GM19468 (cell line): Measurements from ENCODE around the gene SPTBN4.
"Not testable (repeated sequence)": the region's sequence is repeated elsewhere in the genome, so short reads cannot be mapped to it uniquely, and the experiment has no call there.

ENCODE experiments used
- ATAC-seq: cut with Tn5 transposase; IDR thresholded peaks from one replicate; pipeline ENCODE4 v1.9.1; 2021; ENCODE audit warnings: mild to moderate bottlenecking, moderate library complexity, moderate number of reproducible peaks; ENCODE audit not compliant: unreplicated experiment; ENCODE audit errors: extremely low read depth

SPTBN4 gene

DNA sequence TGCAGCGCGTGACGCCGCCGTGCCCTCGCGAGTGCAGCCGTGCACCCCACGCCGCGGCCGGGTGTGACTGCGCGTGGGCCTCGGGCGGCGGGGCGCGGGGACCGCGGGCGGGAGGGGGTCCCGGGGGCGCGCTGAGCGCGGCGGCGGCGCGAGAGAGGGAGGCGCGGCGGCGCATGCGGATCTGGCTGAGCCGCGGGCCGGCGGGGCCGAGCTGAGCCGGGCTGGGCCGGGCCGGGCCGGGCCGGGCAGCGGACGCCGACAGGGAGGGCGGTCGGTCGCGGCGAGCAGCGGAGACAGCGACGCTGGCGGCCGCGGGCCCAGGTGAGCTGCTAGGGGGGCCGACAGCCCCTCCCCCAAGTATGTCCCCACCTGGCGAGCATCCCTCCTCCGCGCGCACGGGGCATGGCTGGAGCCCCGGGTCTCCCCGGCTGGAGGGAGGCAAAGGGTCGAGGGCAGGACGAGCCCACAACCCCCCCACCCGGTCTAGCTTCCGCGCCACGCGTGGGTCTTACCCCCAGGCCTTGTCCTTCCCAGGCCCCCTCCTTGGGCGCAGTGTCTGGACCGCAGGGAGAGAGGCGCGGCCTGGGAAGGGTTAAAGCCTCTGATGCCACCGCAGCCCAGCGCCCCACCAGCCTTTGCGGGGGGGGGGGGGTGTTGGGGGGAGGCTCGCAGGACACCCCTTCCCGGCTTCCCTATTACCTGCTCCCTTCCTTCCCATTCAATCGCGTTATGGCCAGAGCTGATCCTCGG, at the start of gene SPTBN4:
TSS of gene SPTBN4 (plus strand) at position 17 of the 750 bp plus-strand sequence. CDS start 5,621 bp downstream, outside the sequence.
- ATAC-seq: no peak

DNA sequence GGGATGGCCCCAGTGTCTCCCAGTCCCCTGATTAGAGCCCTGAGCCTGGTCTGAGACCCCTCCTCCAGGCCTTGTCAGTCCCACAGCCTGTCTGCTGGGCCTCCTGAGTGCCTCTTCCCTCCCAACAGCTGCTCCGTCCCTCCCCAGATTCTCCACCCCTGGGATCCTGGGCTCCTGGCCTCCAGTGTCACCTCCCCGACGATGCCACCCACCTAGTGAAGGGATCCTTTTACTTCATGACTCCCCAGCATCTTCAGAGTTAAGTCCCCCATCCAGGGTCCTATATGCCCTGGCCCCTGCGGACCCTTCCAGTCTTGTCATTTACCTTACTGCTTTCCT, 49.2 kb upstream of the SPTBN4 start:
- no peak for ATAC-seq

DNA sequence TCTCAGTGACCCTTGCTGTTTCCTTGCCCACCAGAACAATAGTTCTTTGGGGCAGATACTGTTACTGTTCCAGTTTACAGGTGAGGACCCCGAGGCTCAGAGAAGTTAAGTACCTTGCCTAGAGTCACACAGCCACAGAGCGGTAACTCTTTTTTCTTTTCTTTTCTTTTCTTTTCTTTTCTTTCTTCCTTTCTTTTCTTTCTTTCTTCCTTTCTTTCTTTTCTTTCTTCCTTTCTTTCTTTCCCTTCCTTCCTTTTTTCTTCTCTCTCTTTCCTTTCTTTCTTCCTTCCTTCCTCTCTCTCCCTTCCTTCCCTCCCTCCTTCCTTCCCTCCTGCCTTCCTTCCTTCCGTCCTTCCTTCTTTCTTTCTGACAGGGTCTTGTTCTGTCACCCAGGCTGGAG, 48.8 kb upstream of the SPTBN4 start:
- ATAC-seq: no peak

DNA sequence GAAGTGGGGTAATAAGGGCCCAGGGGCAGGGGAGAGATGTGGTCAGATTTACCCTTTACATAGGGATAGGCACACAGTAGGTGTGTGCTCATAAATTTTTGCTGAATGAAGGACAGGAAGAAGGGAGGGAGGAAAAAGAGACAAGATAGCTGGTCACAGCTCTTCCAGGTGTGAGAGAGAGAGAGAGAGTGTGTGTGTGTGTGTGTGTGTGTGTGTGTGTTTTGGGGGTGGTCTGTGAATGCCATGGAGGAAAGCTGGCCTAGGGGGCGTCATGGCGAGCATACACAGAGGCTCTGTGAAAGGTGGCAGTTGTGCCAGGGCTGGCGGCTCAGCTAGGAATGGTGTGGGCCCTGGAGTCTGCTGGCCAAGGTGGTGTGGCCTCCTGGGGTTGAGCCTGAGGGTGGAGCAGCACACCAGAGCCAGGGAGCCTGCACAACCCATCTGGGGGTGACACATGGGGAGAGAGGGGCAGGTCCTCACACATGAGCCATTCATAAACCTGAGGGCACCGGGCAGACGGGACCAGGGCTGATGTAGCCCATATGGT, 47.7 kb upstream of the SPTBN4 start:
- ATAC-seq: no peak

DNA sequence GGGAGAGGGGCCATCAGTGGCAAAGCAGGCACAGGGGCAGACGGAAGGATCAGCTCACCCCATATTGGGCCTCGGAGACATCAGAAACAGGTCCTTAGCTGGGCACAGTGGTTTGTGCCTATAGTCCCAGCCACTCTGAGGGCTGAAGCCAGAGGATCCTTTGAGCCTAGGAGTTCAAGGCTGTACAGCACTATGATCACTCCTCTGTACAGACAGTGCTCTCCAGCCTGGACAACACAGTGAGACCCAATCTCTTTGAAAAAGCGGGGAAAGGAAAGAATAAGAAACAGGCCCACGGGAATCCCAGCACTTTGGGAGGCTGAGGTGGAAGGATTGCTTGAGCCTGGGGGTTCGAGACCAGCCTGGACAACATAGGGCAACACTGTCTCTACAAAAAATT, 47.0 kb upstream of the SPTBN4 start:
- ATAC-seq: no peak

DNA sequence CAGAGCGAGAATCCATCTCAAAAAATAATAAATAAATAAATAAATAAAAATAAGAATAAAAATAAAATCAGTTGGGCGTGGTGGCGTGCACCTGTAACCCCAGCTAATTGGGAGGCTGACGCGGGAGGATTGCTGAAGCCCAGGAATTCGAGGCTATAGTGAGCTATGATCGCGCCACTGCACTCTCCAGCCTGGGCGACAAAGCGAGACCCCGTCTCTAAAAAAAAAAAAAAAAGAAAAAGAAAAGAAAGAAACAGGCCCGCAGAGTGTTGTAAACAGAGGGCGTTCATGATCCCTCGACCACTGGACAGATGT, 46.4 kb upstream of the SPTBN4 start:
- ATAC-seq: no peak

DNA sequence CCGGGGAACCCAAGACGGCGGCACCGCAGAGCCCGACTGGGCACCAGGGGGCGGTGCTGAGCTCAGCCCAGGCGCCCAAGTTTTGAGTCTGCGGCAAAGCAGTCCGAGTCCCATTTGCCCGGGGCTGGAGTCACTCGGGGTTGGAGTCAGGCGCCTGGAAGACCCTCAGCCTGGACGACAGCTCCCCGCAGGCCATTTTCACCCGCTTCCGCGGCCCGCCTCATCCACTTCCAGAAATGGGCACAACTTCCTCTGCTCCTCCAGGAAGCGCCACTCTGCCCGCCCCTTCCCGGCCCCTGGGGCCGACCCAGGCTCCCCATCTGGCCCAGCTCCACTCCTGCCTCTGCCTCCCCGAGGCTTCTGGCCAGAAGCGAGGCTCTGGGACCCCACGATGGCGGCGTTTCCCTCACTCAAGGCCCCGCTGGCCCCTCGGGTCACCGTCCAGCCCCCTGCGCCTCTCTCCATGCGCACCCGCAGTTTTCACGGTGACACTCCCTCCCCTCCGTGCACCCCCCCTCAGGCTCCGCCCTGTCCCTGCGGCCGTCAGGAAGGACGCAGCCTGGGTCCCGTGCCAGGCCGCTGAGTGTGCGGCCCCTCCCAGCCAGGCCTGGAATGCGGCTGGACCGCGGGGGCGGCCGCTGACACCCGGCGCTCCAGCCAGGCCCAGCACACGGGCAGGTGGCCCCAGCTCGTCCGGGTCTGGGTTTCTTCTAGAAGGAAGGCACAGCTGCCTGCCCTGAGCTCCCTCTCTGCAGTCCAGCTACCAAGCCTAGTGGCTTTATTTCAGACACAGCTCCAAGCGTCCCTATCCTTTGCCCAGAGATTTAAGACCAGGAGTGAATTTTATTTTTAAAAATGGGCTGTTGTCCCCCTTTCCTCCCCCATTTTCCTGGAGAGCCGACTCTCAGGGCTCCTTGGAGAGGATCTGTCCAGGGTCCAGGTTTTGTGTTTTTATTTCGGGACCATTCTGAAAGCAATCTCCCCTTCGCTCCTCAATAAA, 45.7 kb upstream of the SPTBN4 start:
- no peak for ATAC-seq

DNA sequence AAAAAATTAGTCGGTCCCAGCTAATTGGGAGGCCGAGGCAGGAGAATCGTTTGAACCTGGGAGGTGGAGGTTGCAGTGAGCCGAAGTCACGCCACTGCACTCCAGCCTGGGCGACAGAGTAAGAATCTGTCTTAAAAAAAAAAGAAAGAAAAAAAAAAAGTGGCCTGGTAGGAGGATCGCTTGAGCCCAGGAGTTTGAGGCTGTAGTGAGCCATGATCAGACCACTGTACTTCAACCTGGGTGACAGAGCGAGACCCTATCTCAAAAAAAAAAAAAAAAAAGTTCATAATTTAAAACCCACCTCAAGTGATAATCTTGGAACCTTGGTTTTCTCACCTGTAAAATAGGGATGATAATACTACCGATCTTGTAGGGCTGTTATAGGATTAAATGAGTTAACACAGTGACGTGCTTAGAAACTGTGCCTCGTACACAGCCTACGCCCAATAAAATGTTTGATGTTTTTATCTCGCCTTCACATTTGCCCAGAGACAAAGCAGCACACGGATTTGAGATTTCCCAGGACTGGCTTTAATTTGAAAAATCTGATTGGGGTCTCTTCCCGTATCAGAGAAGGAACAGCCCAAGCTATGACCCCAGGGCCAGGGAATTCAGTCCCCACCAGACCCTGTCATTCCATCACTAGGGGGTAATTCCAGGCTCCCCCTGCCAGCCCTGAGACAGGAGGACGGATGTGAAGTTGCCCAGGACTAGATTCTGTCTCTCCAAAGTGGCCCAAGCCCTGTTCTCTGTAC, 44.6 kb upstream of the SPTBN4 start:
- no peak for ATAC-seq

DNA sequence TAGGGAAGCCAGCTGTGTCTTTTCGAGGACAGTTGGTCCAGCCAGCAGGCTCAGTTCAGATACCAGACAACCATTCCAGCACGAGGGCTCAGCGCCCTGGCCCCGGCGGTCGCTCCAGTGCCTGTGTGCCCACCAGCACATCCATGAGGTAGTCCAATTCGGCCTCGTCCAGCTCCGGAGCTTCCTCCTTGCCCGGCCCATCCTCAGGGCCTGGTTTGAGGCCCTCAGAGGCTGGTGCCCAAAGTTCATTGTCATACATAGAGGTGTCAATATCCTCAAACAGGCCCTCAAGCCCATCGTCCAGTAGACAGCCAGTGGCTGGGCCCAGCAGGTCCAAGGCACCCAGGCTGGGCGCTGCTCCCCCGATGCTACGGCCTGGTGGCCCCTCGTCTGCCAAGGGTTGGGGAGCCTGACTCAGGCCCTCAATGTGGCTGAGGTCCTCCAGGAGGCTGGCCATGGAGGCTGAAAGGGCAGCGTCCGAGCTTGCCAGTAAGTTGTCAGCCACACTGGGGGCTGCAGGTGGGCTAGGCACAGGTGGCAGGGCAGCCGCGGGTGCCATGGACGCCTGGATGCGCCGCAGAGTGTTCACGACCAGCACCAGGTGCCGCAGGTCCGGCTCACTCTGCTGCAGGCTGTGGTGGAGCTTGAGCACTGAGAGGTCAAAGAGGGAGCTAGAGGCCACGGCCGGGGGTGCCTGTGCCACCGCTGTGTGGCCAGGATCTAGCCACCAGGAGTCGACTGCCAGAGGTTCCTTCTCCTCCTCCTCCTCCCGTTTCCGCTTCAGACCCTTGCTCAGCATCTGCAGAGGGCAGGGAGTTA, 43.8 kb upstream of the SPTBN4 start:
- no peak for ATAC-seq

DNA sequence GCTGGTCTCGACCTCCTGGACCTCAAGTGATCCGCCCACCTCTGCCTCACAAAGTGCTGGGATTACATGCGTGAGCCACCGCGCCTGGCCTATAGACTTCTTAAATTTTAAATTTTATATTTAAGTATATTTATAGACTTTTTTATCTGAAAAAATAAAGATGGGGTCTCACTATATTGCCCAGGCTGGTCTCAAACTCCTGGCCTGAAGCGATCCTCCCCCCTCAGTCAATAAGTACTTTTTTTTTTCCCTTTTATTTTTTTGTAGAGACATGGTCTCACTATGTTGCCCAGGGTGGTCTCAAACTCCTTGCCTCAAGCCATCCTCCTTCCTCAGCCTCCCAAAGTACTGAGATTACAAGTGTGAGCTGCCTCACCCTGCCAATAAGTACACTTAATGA, 42.9 kb upstream of the SPTBN4 start:
- ATAC-seq: no peak

DNA sequence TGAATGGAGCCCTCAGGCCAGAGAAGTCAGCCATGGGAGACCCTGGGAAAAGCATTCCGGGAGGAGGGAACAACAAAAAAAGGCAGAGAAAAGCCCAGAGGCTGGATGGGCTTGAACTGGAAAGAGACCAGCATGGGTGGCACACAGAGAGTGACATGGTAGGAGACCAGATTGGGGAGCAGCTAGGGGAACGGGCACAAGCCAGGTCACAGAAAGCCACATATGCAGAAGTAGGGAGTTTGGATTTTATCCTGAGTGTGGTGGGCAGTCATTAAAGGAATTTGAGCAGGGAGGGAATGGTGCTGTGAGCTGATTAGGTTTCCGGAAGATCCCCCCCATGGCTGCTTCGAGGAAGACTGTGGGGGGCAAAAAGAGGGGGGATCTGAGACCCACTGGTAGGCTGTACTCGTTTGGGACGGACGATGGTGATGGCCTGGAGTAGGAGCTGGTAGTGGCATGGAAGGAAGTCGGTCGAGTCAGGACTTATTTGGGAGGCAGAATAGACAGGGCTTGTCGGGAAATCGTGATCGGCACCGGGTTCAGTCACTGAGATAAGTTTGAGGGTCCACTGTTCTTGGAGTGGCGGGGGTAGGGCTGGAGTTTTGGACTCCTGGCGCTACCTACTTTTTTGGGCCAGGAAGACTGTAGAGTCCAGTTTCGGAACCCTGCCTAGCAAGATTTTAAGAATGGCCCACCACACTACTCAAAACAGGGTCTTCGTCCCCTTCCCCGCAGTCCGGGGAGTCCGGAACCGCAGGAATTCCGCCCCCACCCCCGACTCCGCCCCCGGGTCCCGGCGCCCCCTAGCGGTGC, 42.0 kb upstream of the SPTBN4 start:
- ATAC-seq: no peak

DNA sequence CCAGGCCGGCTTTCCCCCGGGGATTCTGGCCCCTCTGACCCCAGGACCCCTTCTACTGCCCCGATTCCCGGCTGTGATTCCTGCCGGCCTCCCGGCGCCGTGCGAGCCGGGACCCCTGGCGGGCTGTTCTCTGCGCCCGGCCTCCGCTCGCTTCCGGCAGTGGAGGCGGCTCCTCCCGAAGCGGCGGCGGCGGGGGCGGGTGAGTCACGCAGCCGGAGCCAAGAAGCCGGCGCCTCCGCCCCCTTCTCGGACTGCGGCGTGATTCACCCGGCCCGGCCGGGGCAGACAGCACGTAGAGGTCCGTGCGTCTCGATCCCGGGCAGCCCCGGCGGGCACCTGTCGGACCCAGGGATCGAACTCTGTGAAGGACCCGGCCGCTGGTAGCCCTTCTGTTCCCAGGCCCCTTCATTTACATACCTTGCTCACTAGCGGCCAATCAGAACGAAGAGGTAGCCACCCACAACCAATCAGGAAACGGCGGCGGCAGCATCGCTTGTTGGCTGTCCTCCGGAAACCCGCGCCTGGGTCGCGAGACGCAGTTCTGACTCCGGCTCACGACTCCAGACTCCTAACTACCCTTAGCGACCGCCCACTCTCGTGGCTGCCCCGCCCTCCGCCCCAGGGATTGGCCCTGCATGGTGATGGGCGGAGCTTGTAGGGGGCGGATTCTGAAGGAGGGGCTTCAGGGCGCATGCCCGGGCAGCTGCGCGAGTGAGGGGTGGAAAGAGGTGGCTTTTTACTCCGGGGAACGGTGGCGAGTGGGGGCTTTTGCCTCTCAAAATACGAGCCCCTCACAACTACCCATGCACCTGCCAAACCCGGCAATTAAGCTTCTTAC, 41.1 kb upstream of the SPTBN4 start, which contains the start of gene SERTAD1:
TSS of gene SERTAD1 (minus strand) at position 543 of the 838 bp plus-strand sequence. CDS start 2,446 bp downstream, outside the sequence.
- ATAC-seq: peak; percentile 79

DNA sequence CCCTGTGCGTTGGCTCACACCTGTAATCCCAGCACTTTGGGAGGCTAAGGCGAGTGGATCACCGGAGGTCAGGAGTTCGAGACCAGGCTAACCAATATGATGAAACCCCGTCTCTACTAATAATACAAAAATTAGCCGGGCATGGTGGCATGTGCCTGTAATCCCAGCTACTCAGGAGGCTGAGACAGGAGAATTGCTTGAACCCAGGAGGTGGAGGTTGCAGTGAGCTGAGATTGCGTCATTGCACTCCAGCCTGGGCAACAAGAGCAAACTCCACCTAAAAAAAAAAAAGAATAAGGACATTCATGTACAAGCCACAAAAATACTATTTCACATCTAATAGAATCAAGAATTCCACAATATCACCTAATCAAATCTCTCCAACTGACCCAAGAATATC, 38.6 kb upstream of the SPTBN4 start:
- ATAC-seq: not testable (repeated sequence)

DNA sequence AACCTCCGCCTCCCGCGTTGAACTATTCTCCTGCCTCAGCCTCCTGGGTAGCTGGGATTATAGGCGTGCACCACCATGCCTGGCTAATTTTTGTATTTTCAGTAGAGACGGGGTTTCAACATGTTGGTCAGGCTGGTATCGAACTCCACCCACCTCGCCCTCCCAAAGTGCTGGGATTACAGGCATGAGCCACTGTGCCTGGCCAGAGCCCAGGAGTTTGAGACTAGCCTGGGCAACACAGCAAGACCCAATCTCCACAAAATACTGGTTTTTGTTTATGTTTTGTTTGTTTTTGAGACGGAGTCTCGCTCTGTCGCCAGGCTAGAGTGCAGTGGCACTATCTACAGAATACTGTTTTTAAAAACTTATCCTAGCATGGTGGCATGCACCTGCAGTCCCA, 36.6 kb upstream of the SPTBN4 start:
- not testable (repeated sequence) for ATAC-seq

DNA sequence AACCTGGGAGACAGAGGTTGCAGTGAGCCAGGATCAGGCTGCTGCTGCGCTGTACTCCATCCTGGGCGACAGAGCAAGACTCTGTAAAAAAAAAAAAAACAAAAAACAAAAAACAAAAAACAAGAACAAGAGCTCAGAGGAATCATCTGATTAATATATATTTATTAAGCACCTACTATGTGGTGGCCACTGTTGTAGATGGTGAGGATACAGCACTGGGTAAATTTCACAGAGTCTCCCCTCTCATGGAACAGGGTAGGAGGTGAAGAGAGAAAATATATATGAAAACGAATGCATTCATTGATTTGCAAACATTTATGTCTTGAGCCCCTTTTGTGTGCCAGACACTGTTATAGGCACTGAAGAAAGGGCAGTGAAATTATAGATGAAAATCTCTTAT, 35.1 kb upstream of the SPTBN4 start:
- no peak for ATAC-seq

DNA sequence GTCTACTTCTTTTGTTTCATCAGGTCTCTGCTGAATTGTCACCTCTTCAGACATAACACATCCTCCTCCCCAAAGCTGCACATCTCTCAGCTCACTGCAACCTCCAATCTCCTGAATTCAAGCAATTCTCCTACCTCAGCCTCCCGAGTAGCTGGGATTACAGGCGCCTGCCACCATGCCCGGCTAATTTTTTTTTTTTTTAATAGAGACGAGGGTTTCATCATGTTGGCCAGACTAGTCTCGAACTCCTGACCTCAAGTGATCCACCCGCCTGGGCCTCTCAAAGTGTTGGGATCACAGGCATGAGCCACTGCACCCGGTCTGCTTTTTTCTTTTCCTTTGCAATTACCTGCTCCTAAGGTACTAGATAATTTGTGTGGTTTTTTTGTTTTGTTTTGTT, 34.0 kb upstream of the SPTBN4 start:
- not testable (repeated sequence) for ATAC-seq

DNA sequence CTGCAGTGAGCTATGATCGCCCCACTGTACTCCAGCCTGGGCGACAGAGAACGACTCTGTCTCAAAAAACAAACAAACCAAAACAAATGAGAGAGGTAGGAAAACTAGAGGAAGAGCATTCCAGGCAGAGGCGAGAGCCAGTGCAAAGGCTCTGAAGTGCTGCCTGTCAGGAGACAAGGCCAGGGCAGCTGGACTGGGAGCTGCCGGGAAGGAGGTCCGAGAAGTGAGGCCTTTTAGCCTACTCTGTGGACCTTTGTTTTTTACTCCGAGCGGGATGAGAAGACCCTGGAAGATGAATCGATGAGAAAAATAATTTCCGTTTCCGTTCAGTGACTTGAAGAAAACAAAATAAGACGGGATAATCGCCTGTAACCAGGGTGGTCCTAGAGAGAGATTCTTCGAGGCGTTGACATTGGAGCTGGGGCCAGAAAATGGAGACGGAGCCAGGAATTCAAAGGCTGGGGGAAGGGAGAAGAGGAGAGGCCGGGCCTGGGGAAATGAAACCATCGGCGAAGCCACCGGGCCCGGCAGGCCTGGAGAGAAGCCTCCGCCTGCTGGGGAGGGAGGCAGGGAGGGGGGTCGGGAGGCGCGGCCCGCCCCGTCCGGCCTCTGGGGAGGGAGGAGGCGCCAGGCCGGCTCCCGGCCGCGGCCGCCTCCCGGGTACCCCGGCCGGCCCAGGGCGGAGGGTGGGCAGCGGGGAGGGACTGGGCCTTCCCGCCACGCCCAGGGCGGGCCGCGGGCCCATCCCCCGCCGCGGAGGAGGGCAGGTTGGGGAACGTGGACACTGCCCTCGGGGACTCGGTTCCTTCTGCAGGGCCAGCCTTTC, 33.2 kb upstream of the SPTBN4 start:
- peak; percentile 51 for ATAC-seq
